ENCODE measurements around the gene CACNG1. TPM values are rescaled to one million over a fixed set of nuclear protein-coding genes. Genes with fewer than 3 reads are reported as not detected.

The CACNG1 gene
- total and polyA plus RNA-seq, 3 donors from 2014 or later, result 0.69 TPM; not detected in 2

DNA sequence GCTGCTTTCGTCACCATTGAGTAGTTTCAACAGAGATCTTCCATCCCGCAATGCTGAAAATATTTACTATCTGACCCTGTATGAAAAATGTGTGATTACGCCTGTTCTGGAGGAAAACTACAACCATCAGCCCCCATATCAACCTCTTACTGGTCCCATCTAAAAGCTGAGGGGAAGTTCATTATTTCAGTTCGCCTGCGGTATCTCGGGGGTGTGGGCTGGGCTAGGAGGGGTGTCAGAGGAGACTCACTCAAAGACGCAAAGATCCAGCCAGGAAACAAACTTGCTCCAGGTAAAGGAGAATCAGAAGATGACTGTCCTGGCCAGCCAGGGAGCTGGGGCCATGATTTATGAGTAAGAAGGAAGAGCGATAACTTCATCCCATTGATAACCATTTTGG is 13.7 kb downstream of the CACNG1 start:
- TF ChIP-seq, protein P1, sequence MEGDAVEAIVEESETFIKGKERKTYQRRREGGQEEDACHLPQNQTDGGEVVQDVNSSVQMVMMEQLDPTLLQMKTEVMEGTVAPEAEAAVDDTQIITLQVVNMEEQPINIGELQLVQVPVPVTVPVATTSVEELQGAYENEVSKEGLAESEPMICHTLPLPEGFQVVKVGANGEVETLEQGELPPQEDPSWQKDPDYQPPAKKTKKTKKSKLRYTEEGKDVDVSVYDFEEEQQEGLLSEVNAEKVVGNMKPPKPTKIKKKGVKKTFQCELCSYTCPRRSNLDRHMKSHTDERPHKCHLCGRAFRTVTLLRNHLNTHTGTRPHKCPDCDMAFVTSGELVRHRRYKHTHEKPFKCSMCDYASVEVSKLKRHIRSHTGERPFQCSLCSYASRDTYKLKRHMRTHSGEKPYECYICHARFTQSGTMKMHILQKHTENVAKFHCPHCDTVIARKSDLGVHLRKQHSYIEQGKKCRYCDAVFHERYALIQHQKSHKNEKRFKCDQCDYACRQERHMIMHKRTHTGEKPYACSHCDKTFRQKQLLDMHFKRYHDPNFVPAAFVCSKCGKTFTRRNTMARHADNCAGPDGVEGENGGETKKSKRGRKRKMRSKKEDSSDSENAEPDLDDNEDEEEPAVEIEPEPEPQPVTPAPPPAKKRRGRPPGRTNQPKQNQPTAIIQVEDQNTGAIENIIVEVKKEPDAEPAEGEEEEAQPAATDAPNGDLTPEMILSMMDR (IDR thresholded peaks at IDR 0.05), result no peak
- no peak for TF ChIP-seq POLR2A (IDR thresholded peaks at IDR 0.05)
- 90 to 95% methylated on average over 8 of the region's 8 CpGs for WGBS, 2 donors
- DNase-seq, result no peak
- intact Hi-C loops (cut with DNase I; ENCODE audit: low total_unique reads), result no loop called here
- no peak overlapping the region for H3K27ac ChIP-seq
- no peaks in the 10 kb centered on the region for H3K27me3 ChIP-seq
- no peak overlapping the region for H3K4me3 ChIP-seq
- H3K4me1 ChIP-seq, result no peaks in the 10 kb centered on the region
- H3K36me3 ChIP-seq (ENCODE audit: low read depth, missing control alignments), result no peaks in the 10 kb centered on the region
- H3K9me3 ChIP-seq, result no peaks in the 10 kb centered on the region

GRCh38 chr17:67059372-67059771 is 15.0 kb downstream of the CACNG1 start:
- 76 to 86% methylated on average over 6 of the region's 6 CpGs for WGBS, 2 donors
- Histone ChIP-seq H3K9me3 (no peaks in the 10 kb centered on the region), H3K36me3 (ENCODE audit: low read depth, missing control alignments) (no peaks in the 10 kb centered on the region), H3K4me1 (no peaks in the 10 kb centered on the region), H3K27me3 (no peaks in the 10 kb centered on the region), H3K27ac (no peak overlapping the region), H3K4me3 (no peak overlapping the region)
- TF ChIP-seq POLR2A (IDR thresholded peaks at IDR 0.05), result no peak
- TF ChIP-seq, protein P1 (IDR thresholded peaks at IDR 0.05), result no peak
- intact Hi-C loops (cut with DNase I; ENCODE audit: low total_unique reads), result no loop called here
- no peak for DNase-seq

GRCh38 chr17:67063141-67063540 is 18.8 kb downstream of the CACNG1 start:
- no peak for TF ChIP-seq POLR2A (IDR thresholded peaks at IDR 0.05)
- TF ChIP-seq, protein P1 (IDR thresholded peaks at IDR 0.05), result no peak
- 79 to 91% methylated on average over 6 of the region's 6 CpGs for WGBS, 2 donors

DNA sequence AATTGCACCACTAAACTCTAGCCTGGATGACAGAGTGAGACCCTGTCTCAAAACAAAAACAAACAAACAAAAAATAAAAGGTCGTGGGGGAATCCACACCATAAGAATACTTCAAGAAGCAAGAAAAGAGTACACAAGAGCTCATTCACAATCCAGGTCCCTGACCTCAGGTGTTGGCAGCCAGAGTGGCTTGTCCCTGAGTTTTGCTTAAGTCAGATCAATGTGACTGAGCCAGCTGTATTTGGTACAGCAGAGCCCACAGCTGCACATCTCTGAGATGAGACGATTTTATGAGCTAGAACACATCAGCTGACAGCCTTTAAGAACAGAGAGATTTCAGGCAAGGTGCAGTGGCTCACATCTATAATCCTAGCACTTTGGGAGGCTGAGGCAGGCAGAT is 22.4 kb downstream of the CACNG1 start:
- no peaks in the 10 kb centered on the region for H3K36me3 ChIP-seq (ENCODE audit: low read depth, missing control alignments)
- 31 to 66% methylated on average over 2 of the region's 2 CpGs for WGBS, 2 donors
- no peaks in the 10 kb centered on the region for H3K27me3 ChIP-seq
- H3K27ac ChIP-seq, result no peak overlapping the region
- H3K9me3 ChIP-seq, result no peaks in the 10 kb centered on the region
- H3K4me3 ChIP-seq, result no peak overlapping the region
- no peak for TF ChIP-seq POLR2A (IDR thresholded peaks at IDR 0.05)
- TF ChIP-seq, protein P1 (IDR thresholded peaks at IDR 0.05), result no peak
- no peak for DNase-seq
- no peaks in the 10 kb centered on the region for H3K4me1 ChIP-seq
- intact Hi-C loops (cut with DNase I; ENCODE audit: low total_unique reads), result no loop called here

More at GRCh38 chr17:67063141-67063540, 18.8 kb downstream of the CACNG1 start:
- Histone ChIP-seq H3K9me3 (no peaks in the 10 kb centered on the region), H3K27ac (no peak overlapping the region), H3K36me3 (ENCODE audit: low read depth, missing control alignments) (no peaks in the 10 kb centered on the region), H3K27me3 (no peaks in the 10 kb centered on the region), H3K4me1 (no peaks in the 10 kb centered on the region), H3K4me3 (no peak overlapping the region)
- no peak for DNase-seq
- intact Hi-C loops (cut with DNase I; ENCODE audit: low total_unique reads), result no loop called here

Data from testis (tissue), 3 donors.